HepG2 (cell line): ENCODE data around the gene HS2ST1. TPM values are rescaled to one million over a fixed set of nuclear protein-coding genes. Genes with fewer than 3 reads are reported as not detected.

ENCODE experiments used
- BRF2 ChIP-seq: sonication (generic); formaldehyde crosslinking; IDR thresholded peaks from 2 replicates; pipeline ENCODE4 v1.8.1; 2022; ENCODE audit warnings: mild to moderate bottlenecking, missing genetic modification reagents
- FOXA3 ChIP-seq: IDR thresholded peaks from 2 replicates; pipeline ENCODE4 v1.6.1; 2016; ENCODE audit warnings: missing genetic modification reagents, missing compliant biosample characterization
- HMGA1 ChIP-seq: sonication (generic); formaldehyde crosslinking; conservative IDR thresholded peaks from 2 replicates; pipeline ENCODE4 v1.4.0; 2020; ENCODE audit warnings: missing genetic modification reagents
- JUN ChIP-seq: sonication (generic); formaldehyde crosslinking; IDR thresholded peaks from 2 replicates; pipeline ENCODE4 v1.4.0; 2020; ENCODE audit warnings: mild to moderate bottlenecking, missing genetic modification reagents
- LCORL ChIP-seq, 2 experiments: fragments of 450-650 bp in 1 of 2; sonication (generic) in 1 of 2; formaldehyde crosslinking in 1 of 2; IDR thresholded peaks; 2 replicates each; pipeline versions ENCODE4 v1.5.0 to v1.6.1; 2017 to 2020; ENCODE audit warnings: antibody characterized with exemption in 1 of 2, missing genetic modification reagents in 1 of 2
- POLR2AphosphoS2 ChIP-seq: IDR thresholded peaks from 2 replicates; pipeline ENCODE4 v1.6.1; 2011; ENCODE audit warnings: low read depth, low read length, improper control_type of control experiment
- PPARG ChIP-seq: conservative IDR thresholded peaks from 2 replicates; pipeline ENCODE4 v1.6.1; 2016; ENCODE audit warnings: missing biosample characterization, missing genetic modification reagents
- SIN3B ChIP-seq: fragments of 150-350 bp; IDR thresholded peaks from 2 replicates; pipeline ENCODE4 v1.6.1; 2014; ENCODE audit warnings: low read length
- THAP7 ChIP-seq: sonication (generic); formaldehyde crosslinking; IDR thresholded peaks from 2 replicates; pipeline ENCODE4 v1.8.1; 2023; ENCODE audit warnings: mild to moderate bottlenecking, missing genetic modification reagents
- ZBTB21 ChIP-seq: sonication (generic); formaldehyde crosslinking; IDR thresholded peaks from 2 replicates; pipeline ENCODE4 v1.4.0; 2020; ENCODE audit warnings: missing genetic modification reagents
- ZNF232 ChIP-seq: sonication (generic); formaldehyde crosslinking; IDR thresholded peaks from 2 replicates; pipeline ENCODE4 v1.4.0; 2020; ENCODE audit warnings: missing genetic modification reagents, borderline replicate concordance
- ZNF281 ChIP-seq: sonication (generic); formaldehyde crosslinking; IDR thresholded peaks from 2 replicates; pipeline ENCODE4 v1.4.0; 2020; ENCODE audit warnings: missing genetic modification reagents, borderline replicate concordance
- ZNF292 ChIP-seq: sonication (generic); formaldehyde crosslinking; IDR thresholded peaks from 2 replicates; pipeline ENCODE4 v1.8.1; 2022; ENCODE audit warnings: mild to moderate bottlenecking, low read depth, missing genetic modification reagents, borderline replicate concordance
- ZNF354B ChIP-seq: sonication (generic); formaldehyde crosslinking; IDR thresholded peaks from 2 replicates; pipeline ENCODE4 v1.8.0; 2022; ENCODE audit warnings: mild to moderate bottlenecking, missing genetic modification reagents
- ZNF407 ChIP-seq: sonication (generic); formaldehyde crosslinking; IDR thresholded peaks from one replicate; pipeline ENCODE4 v1.5.1; 2020; ENCODE audit warnings: mild to moderate bottlenecking, missing genetic modification reagents; ENCODE audit errors: not compliant biosample characterization
- ZNF530 ChIP-seq: sonication (generic); formaldehyde crosslinking; IDR thresholded peaks from 2 replicates; pipeline ENCODE4 v1.5.0; 2020; ENCODE audit warnings: low read depth, mild to moderate bottlenecking, missing genetic modification reagents
- polyA plus RNA-seq, 8 experiments: library from polyadenylated mRNA; depleted of rRNA in 3 of 8; stranded (reverse) in 7 of 8; unstranded in 1 of 8; fragments of >200 nt; fragmentation: Illumina TruSeq in 4 of 8; extraction: Trizol in 4 of 8; gene quantifications; 2 replicates each; pipeline versions ENCODE4 v1.2.1 to v1.2.3, GENCODE V29; 2011 to 2016; ENCODE audit warnings: low read depth in 4 of 8, missing spikeins in 1 of 8, mixed read lengths in 1 of 8; ENCODE audit not compliant: insufficient read depth in 1 of 8
- total RNA-seq, 5 experiments: library from RNA; depleted of rRNA; stranded (reverse); fragments of >200 nt; fragmentation: Illumina TruSeq; extraction: Trizol; gene quantifications; 2 replicates each; pipeline ENCODE4 v1.2.3, GENCODE V29; 2016; ENCODE audit warnings: low read depth in 1 of 5

The HS2ST1 gene
- total and polyA plus RNA-seq, 2 of the 13 experiments (the other 11 are each of a cell fraction or from before 2014, with no cell fraction given), result 22.1 to 58.7 TPM

- peak; percentile 59; the same call in 1 of the 2 replicates for TF ChIP-seq SIN3B
- TF ChIP-seq ZNF292 (CRISPR knock-in tag), result no peak
- TF ChIP-seq LCORL (IDR thresholded peaks at IDR 0.05), result no peak
- TF ChIP-seq LCORL (CRISPR knock-in tag; IDR thresholded peaks at IDR 0.05), result no peak
- 0 out of 2 replicates have a peak, but pooled peaks have one; percentile 17 for TF ChIP-seq FOXA3 (CRISPR knock-in tag)
- TF ChIP-seq ZNF407 (CRISPR knock-in tag), result peak; percentile 56
- no peak for TF ChIP-seq JUN (CRISPR knock-in tag)
- TF ChIP-seq POLR2AphosphoS2, result no peak
- no peak for TF ChIP-seq ZNF354B (CRISPR knock-in tag)
- TF ChIP-seq ZBTB21 (CRISPR knock-in tag), result no peak
- 0 out of 2 replicates have a peak, but pooled peaks have one; percentile 36 for TF ChIP-seq ZNF281 (CRISPR knock-in tag)
- TF ChIP-seq BRF2 (CRISPR knock-in tag), result no peak
- no peak for TF ChIP-seq ZNF232
- TF ChIP-seq THAP7 (CRISPR knock-in tag), result no peak
- no peak for TF ChIP-seq HMGA1
- TF ChIP-seq PPARG (CRISPR knock-in tag), result 0 out of 2 replicates have a peak, but pooled peaks have one; percentile 18
- no peak for TF ChIP-seq ZNF530 (CRISPR knock-in tag)
These were observed 387 bp upstream of the HS2ST1 start, which contains the start of gene SELENOF (continued) for GRCh38 chr1:86913896-86914600.
